ENCODE measurements around the gene ADGRL1. TPM values are rescaled to one million over a fixed set of nuclear protein-coding genes. Genes with fewer than 3 reads are reported as not detected.

ADGRL1 gene
- total RNA-seq, 1 donor from 2014 or later, result 62.4 TPM

DNA sequence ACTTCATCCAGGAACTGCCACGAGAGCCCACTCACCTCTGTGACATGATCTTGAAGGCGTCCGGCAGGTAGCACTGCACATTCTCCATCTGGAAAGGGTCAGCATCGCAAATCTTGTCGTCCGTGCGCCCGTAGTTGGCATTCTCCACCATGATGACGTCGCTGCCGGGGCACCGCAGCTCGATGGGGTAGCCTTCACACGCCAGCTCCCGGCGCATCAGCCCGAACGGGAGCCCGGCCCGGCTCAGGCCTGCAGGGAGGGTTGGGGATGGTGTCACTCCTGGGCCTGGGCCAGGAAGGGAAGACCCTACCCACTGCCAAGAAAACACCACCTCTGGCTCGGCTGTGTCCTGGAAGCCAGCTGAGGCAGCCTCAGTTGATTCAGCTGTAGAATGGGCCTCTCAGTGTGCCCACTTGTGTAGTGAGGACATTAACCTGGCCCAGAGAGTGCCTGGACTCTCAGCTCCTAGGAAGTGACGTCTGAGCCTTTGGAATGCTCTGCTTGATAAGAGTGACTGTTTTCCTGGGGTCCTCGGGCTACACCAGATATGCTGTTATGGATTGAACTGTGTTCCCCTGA is 28.4 kb downstream of the ADGRL1 start:
- H3K27ac Mint-ChIP-seq, result no peak overlapping the region
- H3K27me3 Mint-ChIP-seq, result no peaks in the 10 kb centered on the region
- H3K4me1 Mint-ChIP-seq (ENCODE audit: unreplicated experiment), result no peaks in the 10 kb centered on the region
- H3K4me3 Mint-ChIP-seq, result no peak overlapping the region
- H3K36me3 Mint-ChIP-seq, result peaks cover 9% of the 10 kb centered on the region
- TF ChIP-seq, protein P1, sequence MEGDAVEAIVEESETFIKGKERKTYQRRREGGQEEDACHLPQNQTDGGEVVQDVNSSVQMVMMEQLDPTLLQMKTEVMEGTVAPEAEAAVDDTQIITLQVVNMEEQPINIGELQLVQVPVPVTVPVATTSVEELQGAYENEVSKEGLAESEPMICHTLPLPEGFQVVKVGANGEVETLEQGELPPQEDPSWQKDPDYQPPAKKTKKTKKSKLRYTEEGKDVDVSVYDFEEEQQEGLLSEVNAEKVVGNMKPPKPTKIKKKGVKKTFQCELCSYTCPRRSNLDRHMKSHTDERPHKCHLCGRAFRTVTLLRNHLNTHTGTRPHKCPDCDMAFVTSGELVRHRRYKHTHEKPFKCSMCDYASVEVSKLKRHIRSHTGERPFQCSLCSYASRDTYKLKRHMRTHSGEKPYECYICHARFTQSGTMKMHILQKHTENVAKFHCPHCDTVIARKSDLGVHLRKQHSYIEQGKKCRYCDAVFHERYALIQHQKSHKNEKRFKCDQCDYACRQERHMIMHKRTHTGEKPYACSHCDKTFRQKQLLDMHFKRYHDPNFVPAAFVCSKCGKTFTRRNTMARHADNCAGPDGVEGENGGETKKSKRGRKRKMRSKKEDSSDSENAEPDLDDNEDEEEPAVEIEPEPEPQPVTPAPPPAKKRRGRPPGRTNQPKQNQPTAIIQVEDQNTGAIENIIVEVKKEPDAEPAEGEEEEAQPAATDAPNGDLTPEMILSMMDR (conservative IDR thresholded peaks at IDR 0.05), result no peak
- no peaks in the 10 kb centered on the region for H3K9me3 Mint-ChIP-seq
- no peak for DNase-seq (ENCODE audit: extremely low spot score, unreplicated experiment)

DNA sequence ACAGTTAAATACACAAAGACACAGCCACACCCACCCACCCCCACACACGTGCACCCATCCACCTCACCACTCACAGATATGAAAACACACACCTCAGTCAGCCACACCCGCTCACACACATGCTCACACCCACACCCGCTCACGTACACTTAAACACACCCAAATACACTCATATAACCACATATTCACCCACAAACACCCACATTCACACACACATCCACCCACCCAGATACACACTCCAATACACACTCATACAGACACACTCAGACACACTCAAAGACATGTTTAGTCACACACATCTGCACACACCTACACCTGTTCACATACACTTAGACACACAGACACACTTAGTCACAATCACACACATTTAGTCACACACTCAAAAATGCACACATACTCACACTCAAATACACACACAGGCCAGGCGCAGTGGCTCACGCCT is 30.6 kb downstream of the ADGRL1 start:
- Mint-ChIP-seq H3K9me3 (no peaks in the 10 kb centered on the region), H3K27ac (no peak overlapping the region), H3K27me3 (no peaks in the 10 kb centered on the region), H3K36me3 (peaks cover 21% of the 10 kb centered on the region), H3K4me1 (ENCODE audit: unreplicated experiment) (no peaks in the 10 kb centered on the region), H3K4me3 (no peak overlapping the region)
- no peak for DNase-seq (ENCODE audit: extremely low spot score, unreplicated experiment)
- TF ChIP-seq, protein P1 (conservative IDR thresholded peaks at IDR 0.05), result no peak

DNA sequence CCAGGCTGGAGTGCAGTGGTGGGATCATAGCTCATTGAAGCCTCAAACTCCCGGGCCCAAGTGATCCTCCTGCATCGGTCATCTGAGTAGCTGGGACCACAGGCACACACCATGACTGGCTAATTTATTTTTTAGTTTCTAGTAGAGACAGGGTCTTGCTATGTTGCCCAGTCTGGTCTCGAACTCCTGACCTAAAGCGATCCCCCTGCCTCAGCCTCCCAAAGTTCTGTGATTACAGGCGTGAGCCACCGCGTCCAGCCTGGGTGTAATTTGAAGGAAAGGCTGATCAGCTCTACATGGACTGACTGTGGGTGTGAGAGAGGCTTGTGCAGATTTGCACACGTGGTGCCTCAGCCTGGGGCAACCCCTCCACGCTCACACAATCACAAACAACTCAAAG is 31.1 kb downstream of the ADGRL1 start:
- no peak overlapping the region for H3K4me3 Mint-ChIP-seq
- no peaks in the 10 kb centered on the region for H3K27me3 Mint-ChIP-seq
- no peaks in the 10 kb centered on the region for H3K4me1 Mint-ChIP-seq (ENCODE audit: unreplicated experiment)
- no peak overlapping the region for H3K27ac Mint-ChIP-seq
- no peaks in the 10 kb centered on the region for H3K9me3 Mint-ChIP-seq
- H3K36me3 Mint-ChIP-seq, result peaks cover 26% of the 10 kb centered on the region
- TF ChIP-seq, protein P1 (conservative IDR thresholded peaks at IDR 0.05), result no peak
- DNase-seq (ENCODE audit: extremely low spot score, unreplicated experiment), result no peak

DNA sequence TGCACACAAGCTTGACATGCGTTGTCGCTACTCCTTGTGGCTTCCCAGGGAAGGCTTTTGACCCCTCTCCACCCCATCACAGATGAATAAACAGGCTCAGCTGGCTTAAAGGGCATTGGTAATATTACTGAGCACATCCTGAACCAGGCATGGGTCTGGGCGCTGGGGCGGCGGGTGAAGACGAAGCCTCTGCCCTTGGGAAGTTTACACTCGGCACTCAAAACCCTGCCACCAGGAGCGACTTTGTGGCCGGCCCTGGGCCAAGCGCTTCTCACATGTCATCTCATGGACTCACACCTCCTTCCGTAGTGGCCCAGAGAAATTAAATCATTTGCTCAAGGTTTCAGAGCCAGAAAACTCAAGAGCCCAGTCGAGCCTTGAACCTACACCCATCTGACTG is 37.0 kb downstream of the ADGRL1 start:
- Mint-ChIP-seq H3K27me3 (no peaks in the 10 kb centered on the region), H3K27ac (no peak overlapping the region), H3K4me1 (ENCODE audit: unreplicated experiment) (peaks cover 14% of the 10 kb centered on the region), H3K4me3 (no peak overlapping the region), H3K9me3 (no peaks in the 10 kb centered on the region), H3K36me3 (peaks cover 18% of the 10 kb centered on the region)
- DNase-seq (ENCODE audit: extremely low spot score, unreplicated experiment), result no peak
- TF ChIP-seq, protein P1 (conservative IDR thresholded peaks at IDR 0.05), result no peak

DNA sequence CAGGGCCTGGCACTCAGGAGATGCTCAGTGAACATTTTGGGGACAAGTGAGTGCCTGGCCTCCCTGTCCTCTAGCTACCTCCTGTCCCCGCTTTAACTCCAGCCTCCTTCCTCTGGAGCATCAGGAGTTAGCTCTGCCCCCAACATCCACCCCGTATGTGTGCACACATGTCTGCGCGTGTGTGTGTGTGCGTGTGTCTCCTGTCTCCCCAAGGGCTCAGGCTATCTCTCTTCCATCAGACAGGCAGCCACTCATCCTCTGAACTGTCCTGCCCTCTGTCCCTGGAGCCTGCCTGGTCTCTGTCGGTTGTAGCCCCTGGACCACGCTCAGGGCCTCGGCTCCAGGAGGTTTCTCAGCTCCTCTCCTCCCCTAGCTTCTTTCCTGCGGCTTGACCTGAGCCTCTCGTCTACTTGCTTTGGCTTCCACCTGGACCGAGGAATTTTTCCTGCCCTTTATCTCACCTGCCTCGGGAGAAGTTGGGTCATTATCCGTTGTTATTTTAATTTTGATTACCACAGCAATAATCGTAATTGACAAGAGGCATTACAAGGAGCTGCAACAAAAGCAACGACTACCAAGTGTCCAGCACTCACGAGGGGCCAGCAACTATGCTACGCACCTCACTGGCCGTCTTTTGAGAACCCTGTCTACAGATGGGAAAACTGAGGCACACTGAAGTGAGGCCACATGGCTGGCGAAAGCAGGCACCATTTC is 37.6 kb downstream of the ADGRL1 start:
- no peaks in the 10 kb centered on the region for H3K9me3 Mint-ChIP-seq

More for the DNA sequence above, 37.6 kb downstream of the ADGRL1 start:
- no peak overlapping the region for H3K4me3 Mint-ChIP-seq
- TF ChIP-seq, protein P1 (conservative IDR thresholded peaks at IDR 0.05), result no peak
- no peak for DNase-seq (ENCODE audit: extremely low spot score, unreplicated experiment)
- H3K4me1 Mint-ChIP-seq (ENCODE audit: unreplicated experiment), result peaks cover 14% of the 10 kb centered on the region
- no peaks in the 10 kb centered on the region for H3K27me3 Mint-ChIP-seq
- H3K36me3 Mint-ChIP-seq, result peaks cover 17% of the 10 kb centered on the region
- no peak overlapping the region for H3K27ac Mint-ChIP-seq

Data from type B pancreatic cell (in vitro differentiated cells).